DMS114 treated with DMSO at 0.1 percent for 48 hours (cell line): ENCODE results near the gene NHLH1.

Experiments used
- DNase-seq: peaks from one replicate; lab custom pipeline; 2025; ENCODE audit not compliant: unreplicated experiment; lab: John Stamatoyannopoulos, UW

Gene NHLH1

DNA sequence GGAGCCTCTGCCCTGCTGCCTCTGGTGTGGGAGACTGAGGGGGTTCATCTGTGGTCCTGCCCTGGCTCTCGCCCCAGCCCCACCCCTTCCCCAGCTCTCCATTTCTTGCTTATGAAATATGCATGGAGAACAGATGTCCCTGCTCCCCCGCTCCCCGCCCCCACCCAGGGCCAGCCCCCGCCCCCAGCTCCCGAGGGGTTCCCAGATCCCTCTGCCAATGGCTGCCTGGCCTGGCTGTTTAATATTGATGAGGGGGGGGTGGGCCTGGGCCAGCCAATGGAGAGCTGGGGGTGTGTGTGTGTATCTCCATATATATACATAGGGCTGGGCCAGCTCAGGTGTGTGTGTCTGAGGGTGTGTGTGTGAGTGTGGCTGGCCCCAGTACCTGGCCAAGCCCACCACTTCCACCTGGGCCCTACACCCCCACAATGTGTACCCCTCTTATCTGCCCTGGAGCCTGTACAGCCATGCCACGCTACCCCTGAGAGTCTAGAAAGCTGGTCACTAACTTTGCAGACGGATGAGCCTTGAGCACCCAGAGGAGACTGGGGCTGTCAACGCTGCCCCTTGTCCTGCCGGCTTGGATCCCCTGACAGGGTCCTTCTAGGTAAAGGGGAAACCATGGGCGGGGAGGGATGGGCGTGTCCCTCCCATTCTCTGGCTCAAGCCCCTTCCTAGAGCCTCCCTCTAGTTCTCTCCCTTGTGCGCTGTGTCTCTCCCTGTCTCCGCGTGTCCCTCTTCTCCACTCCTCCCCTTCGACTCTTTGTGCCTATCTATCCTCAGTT lies at the start of gene NHLH1:
Gene NHLH1 (plus strand): TSS at position 341 of the 785 bp plus-strand sequence. CDS start 3,661 bp downstream, outside the sequence.
- no peak for DNase-seq

DNA sequence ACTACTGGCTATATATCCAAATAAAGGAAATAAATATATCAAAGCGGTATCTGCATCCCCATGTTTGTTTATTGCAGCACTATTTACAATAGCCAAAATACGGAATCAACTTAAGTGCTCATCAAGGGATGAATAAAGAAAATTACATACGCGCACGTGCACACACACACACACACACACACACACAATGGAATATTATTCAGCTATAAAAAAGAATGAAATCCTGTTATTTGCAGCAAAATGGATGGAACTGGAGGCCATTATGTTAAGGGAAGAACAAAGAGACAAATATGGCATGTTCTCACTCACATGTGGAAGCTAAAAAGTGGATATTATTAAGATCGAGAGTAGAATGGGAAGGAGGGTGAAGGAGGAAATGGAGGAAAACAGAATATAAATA lies 44.0 kb upstream of the NHLH1 start:
- DNase-seq, result no peak

DNA sequence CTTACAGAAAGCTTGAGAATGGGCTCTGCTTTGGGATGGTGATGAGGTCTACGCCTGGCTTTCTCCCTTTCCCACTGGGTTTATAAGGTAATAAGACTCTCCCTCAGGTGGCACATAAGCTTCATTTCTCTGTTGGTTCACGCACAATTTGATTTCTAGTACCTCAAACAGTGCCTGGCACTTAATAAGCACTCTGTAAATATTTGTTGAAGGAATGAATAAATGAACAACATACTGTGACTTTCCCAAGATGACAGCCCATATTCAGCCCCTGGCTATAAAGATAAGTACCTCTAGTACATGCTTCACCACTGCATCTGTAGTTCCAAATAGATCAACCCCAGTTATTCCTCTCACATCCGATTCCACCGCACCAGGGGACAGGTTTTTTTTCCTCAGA lies 41.6 kb upstream of the NHLH1 start:
- no peak for DNase-seq

DNA sequence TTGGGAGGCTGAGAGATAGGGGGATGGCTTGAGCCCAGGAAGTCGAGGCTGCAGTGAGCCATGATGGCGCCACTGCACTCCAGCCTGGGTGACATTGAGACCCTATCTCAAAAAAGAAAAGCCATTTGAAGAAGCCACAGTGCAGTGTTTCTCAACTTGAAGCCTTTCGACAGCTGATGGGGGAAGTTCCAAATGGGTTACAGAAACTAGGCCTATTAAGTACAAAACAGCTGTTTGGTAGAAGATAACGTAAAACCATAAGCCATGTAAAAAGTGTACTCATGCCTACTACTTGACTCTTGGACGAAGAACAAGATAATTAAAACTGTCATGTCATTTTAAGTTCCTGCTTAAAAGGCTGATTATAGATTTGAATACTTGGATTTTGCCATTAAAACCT lies 40.5 kb upstream of the NHLH1 start:
- no peak for DNase-seq

DNA sequence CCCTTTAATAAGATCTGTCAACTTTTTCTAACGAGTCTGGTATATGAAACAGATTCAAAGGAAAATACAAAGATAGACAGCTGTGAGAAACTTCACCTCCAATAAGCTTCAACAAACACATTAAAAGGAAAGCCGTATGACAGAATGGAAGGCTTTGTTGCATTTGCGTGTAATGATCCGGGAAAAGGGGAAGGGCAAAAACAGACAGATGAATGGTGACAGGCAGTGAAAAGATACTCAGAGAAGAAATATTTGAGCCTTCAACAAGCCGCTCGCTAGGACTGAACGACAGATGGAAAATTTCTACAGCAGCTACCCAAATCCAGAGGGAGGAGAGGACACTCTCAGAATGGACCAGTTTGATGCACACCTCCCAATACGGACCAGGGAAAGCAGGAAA lies 38.7 kb upstream of the NHLH1 start:
- no peak for DNase-seq

DNA sequence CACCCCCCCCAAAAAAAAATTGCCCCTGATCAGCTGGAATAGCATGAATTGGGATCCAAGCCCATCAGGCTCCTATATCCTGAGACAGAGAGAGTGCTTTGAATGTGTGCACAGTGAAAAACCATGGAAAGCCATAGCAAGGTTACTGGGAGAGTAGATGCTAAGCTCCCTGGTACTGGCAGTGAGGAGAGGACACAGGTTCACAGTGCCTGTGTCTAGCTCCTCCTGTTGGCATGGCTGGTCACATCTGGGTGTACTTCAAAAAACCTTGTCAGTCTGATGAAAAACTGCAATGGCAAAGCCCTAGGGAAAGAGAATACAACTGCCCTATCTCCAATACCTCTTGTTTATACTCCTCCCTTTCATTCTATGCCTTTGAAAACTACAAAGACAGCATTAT lies 36.8 kb upstream of the NHLH1 start:
- no peak for DNase-seq

DNA sequence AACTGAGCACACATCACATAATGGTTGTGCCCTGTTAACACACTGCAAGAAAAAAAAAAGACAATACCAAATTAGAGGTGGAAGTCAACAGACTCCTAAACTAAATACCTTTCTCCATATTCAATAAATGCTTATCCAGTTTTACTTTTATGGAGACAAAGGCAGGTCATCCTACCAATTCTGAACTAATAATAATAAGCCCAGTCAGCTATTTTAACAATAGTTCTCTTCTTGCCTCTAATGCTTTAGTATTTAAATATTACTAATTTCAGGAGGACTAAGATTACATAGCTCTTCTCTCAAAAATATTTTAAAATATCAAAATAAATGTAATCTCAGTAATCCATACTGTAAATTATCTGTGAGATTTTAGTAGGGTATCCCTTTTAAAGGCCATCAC lies 34.4 kb upstream of the NHLH1 start:
- no peak for DNase-seq

DNA sequence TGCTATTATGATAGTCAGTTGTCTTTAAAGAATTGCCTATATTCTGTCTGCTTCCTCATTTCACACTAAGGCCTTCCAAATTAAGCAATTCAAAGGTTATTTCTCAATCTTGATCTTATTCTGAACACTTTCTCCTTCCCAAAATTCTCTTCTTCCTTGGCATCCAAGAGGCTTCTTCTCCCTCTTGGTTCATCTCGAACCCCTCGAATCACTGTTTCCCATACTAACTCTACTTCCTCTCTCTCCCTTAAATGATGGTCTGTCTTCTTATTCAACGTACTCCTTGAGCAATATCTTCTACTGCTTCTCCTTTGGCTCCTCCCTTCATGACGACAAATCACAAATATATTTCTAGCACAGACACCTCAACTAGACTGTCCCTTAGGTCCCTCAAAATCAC lies 28.3 kb upstream of the NHLH1 start:
- no peak for DNase-seq

DNA sequence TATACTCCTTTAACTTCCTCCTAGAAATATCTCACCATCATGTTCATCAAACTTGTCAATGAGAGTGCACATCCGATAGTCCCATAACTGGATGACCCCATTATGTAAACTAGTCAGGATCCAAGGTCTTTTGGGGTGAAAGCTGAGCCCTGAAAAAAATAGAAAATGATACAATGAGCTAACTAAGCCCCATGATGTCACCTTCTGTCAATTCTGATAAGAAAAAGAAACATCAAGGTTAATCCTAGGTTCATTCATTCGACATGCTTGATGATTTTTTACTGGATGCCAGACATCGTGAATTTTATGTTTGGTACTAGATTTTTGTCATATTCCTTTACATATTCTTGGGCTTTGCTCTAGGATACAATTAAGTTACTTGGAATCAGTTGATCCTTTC lies 26.7 kb upstream of the NHLH1 start:
- no peak for DNase-seq

DNA sequence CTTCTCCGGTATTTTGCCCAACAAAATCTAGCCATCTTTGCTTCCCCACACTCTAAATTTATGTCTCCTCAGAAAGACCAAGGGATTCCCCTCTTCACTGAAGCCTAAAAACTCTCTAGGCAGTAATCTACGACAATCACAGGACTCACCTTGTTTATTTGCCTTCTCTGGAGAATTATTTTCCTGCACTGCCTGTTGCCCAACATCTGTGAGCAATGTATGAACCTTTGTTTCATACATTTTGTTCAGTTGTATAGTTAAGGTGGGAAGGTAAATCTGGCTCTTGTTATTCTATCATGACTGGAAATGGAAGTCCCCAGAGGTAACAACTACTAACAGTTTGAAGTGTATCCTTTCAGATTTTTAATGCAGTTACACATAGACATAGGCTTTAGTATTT lies 26.0 kb upstream of the NHLH1 start:
- DNase-seq, result no peak

DNA sequence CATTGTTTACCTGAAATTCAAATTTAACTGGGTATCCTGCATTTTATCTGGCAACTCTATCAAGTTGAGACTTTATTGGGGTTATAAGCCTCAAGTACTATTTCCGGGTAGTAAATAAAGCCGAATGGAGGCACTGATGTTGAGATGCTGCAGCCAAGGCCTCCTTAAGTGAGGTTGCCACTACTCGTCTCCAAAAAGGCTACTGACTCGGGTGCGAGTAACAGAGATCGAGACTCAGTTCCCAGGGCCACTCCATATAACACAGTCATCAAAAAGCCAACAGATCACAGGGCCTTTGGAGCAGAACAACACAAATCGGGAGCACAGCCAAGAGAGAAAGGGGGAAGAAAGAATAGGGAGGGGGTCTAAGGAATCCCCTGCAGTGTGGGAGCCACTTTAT lies 24.3 kb upstream of the NHLH1 start:
- DNase-seq, result no peak

DNA sequence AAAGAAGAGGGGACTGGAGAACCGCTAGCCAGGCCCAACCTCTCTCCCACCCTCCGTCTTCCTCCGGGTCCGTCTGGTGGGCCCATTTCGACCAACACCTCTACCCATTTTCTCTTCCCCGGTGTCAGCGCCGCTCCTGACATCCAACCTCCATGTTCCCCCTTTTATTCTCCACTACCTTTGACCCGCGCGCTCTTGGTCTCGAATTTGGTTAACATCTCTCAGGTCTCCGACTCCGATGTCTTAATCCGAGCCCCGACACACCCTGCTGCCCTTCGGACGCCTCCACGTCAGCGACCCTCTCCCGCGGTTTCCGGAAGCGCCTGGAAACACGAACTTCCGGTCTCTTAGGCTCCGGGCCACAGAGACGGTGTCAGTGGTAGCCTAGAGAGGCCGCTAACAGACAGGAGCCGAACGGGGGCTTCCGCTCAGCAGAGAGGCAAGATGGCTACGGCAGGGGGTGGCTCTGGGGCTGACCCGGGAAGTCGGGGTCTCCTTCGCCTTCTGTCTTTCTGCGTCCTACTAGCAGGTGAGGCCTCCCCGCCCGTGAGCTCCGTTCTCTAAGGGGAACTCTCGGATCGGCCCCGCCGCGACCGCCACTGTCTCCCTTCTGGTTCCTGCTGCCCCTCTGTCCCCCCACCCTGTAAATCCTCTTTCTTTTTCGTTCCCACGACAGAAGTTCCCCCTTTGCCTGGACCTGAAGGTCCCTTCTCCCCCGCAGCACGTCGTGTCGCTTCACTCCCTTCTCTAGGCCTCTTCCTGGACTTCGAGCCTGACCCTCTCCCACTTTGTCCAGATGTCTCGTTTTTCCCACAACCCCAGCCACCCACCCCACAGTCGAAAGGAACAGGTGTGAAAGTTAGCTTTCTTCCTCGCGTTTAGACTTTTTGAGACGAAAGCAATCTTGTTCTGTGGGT lies 23.7 kb upstream of the NHLH1 start, which contains the start of the genes COPA and NCSTN:
Gene COPA (minus strand): TSS at position 298 of the 917 bp plus-strand sequence. CDS start 80 bp downstream, at position 218.
Gene NCSTN (plus strand): TSS at position 431 of the 917 bp plus-strand sequence. CDS start 14 bp downstream, at position 445.
- peak; percentile 95 for DNase-seq

DNA sequence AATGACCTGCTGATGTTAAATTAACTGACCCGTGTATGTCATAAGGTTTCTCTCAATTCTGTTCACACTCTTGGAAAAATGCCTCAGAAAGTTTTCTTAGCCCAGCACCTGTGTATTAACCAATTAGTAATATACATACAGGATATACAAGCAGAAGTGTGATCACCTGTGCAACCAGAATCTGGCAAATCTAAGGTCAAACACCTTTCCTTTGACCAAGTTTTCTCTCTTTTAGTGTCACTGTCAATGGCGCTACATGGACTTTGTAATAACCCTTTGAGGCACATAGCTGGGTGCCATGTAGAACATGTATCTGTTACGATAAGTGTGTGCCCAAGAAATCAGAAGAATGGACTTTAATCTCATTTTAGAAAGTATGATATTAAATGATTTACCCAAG lies 22.6 kb upstream of the NHLH1 start:
- DNase-seq, result no peak

DNA sequence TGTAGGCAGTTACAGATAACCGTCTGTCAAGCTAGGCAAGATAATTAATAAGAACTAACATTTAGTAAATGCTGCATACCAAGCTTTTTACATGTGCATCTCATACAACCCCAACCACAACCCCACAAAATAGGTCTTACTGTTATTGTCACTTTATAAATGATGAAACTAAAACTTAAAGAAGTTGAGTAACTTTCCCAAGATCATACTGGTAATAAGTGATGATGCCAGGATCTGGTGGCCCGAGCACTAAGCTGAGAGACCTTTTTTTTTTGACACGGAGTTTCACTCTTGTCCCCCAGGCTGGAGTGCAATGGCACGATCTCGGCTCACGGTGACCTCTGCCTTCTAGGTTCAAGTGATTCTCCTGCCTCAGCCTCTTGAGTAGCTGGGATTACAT lies 21.9 kb upstream of the NHLH1 start:
- no peak for DNase-seq

DNA sequence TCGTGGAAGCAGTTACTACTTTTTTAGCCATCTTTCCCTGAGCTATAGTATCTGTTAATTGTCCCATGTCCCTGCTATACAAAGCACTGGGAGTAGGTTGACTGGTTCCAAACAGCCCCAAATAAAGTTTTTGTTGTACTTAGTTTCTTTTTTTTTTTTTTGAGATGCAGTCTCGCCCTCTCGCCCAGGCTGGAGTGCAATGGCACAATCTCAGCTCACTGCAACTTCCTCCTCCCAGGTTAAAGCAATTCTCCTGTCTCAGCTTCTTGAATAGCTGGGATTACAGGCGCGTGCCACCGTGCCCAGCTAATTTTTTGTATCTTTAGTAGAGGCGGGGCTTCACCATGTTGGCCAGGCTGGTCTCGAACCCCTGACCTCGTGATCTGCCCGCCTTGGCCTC lies 20.4 kb upstream of the NHLH1 start:
- DNase-seq, result no peak

DNA sequence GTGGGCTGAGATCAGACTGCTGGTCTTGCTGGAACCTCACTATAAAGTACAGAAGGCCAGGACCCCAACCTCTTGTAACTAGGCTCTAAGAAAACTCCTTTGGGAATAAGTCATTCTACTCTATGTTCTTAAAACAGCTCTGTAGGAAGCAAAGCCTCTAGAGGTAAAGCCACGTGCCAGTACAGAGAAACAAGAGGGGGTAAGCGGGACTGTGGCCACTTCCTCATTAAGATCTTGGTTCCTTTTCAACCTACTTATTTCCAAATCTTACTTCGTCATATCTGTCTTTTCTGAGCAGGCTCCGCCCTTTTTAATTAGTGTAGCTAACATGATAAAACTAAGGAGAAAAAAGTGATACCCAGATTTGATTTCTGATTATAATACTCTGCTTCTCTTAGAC lies 19.9 kb upstream of the NHLH1 start:
- DNase-seq, result no peak

DNA sequence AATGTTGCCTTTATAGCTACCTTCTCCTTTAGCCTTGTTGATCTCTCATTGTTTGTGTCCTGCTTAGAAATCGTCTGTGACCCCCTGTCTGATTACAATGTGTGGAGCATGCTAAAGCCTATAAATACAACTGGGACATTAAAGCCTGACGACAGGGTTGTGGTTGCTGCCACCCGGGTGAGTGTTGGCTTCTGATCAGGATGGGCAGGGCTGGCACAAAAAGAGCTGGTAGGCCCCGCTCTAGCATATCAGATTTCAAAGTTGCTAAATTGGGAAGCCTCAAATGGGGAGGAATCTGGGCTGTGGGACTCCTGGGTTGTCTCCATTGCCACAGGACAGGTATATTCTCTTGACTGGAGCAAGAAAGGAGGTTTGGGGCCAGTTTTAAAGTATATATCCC lies 15.2 kb upstream of the NHLH1 start:
- DNase-seq, result no peak

DNA sequence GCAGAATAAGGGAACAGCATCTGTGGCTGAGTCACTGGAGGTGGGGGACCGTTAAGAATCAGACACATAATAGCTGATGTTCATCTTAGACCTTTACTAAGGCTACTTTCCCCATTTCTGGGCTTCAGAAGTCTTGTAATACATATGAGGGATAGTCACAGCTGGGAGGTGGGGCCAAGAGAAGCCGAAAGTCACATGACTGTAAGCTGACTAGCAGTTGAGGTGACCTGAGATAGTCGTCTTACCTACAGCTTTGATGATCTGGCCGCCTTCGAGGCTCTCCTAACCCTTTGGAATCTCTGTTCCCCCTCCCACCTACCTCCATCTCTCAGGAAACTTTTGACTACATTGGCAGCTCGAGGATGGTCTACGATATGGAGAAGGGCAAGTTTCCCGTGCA lies 14.3 kb upstream of the NHLH1 start:
- DNase-seq, result no peak

DNA sequence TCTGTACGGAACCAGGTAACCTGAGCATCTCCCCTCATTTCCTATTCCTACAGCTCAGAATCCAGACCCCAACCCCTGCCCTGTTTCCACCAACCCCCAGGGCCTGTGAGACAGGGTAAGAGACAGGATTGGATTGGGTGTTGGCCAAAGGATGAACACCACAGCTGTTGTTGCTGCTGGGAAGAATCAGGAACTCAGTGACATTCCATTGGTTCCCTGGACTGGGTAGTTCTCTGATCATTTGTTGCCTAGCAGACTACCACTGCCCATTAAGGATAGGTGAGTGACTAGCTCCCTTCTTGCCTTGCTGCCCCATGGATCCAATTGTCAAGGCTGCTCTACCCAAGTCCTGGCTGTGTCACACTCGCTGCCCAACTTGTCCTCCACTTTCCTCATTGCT lies 13.6 kb upstream of the NHLH1 start:
- no peak for DNase-seq

DNA sequence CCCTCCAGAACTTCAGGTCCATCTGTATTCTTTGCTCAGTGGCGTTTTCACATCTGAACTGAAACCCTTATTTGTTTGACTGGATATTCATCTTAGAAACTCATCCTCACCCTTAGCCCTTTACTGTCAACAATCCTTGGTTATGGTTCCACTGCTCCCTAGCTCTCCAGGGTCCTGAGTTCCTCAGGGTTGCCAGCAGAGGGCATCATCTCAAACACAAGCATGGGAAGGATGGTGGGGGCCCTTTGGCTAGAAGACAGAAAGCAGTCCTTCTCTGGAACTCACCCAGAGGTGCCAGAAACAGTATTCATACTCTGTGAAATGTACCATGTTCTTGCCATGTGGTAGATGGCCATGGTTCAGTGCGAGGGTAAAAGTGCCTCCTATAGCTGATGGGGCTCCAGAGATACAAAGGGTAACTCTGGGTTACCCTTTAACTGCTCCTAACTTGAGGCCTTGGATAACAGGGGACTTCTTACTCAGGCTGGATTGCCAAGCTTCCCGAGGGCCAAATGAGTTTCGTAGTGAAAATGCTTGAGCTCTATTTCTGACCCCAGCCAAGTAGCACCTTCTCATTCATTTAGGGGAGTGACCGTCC lies 12.4 kb upstream of the NHLH1 start:
- peak; percentile 18 for DNase-seq

DNA sequence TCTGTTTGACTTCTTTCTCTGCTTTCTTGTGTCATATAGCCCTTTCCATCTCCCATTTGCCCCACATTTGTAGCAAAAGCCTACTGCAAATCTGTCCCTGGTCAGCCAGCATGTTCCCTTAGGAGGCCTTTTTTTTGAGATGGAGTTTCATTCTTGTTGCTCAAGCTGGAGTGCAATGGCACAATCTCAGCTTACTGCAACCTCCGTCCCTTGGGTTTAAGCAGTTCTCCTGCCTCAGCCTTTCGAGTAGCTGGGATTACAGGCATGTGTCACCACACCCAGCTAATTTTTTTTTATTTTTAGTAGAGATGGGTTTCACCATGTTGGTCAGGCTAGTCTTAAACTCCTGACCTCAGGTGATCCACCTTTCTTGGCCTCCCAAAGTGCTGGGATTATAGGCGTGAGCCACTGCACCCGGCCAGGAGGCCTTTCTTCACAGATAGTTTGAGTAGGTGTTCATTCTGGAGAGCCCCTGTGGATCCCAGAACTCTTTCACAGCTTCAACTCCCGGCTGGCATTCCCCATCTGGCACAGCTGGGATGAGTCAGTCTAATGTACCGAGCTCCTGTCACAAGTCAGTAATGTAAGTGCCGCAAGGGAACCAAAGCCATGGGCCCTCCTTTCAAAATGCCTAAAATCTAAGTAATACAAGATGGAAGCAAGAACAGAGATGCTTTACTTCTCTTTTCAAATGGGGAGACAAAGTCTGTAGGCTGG lies 9.4 kb upstream of the NHLH1 start:
- no peak for DNase-seq
